Measurements from ENCODE around the gene C10orf71. TPM values are rescaled to one million over a fixed set of nuclear protein-coding genes. Genes with fewer than 3 reads are reported as not detected.

Gene C10orf71
- total and polyA plus RNA-seq, 9 donors = 0.01 to 0.03 (median 0.03) TPM; not detected in 6

DNA sequence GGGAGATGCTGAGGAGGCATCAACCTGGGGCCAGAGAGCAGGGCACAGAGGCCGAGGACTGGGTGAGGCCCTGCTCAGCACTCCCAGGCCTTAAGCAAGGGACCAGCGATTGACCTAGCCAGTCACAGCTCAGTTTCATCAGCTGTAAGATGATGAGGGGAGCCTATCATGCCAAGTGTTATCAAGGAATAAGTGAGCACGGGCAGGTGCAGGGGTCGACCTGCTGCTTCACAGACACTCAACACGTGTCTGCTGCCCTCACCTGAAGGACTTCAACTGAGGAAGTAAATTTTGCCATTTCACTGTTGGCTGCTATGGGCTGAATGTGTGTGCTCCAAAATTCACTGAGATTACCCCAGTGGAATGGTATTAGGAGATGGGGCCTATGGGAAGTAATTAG, 9.9 kb downstream of the C10orf71 start:
- no peaks in the 10 kb centered on the region for H3K9me3 ChIP-seq
- WGBS, 3 donors = 83 to 91% (median 89%) methylated on average over 5 of the region's 5 CpGs
- TF ChIP-seq, protein P1, sequence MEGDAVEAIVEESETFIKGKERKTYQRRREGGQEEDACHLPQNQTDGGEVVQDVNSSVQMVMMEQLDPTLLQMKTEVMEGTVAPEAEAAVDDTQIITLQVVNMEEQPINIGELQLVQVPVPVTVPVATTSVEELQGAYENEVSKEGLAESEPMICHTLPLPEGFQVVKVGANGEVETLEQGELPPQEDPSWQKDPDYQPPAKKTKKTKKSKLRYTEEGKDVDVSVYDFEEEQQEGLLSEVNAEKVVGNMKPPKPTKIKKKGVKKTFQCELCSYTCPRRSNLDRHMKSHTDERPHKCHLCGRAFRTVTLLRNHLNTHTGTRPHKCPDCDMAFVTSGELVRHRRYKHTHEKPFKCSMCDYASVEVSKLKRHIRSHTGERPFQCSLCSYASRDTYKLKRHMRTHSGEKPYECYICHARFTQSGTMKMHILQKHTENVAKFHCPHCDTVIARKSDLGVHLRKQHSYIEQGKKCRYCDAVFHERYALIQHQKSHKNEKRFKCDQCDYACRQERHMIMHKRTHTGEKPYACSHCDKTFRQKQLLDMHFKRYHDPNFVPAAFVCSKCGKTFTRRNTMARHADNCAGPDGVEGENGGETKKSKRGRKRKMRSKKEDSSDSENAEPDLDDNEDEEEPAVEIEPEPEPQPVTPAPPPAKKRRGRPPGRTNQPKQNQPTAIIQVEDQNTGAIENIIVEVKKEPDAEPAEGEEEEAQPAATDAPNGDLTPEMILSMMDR (IDR thresholded peaks at IDR 0.05) = no peak
- no peak for TF ChIP-seq POLR2A (IDR thresholded peaks at IDR 0.05)
- no peak for TF ChIP-seq EP300 (IDR thresholded peaks at IDR 0.05)
- no peak overlapping the region for H3K4me3 ChIP-seq
- H3K36me3 ChIP-seq = no peaks in the 10 kb centered on the region
- no peaks in the 10 kb centered on the region for H3K4me1 ChIP-seq (ENCODE audit: insufficient read depth)
- intact Hi-C loops (cut with DNase I) = no loop called here
- no peaks in the 10 kb centered on the region for H3K27me3 ChIP-seq
- DNase-seq = no peak
- H3K27ac ChIP-seq = no peak overlapping the region

DNA sequence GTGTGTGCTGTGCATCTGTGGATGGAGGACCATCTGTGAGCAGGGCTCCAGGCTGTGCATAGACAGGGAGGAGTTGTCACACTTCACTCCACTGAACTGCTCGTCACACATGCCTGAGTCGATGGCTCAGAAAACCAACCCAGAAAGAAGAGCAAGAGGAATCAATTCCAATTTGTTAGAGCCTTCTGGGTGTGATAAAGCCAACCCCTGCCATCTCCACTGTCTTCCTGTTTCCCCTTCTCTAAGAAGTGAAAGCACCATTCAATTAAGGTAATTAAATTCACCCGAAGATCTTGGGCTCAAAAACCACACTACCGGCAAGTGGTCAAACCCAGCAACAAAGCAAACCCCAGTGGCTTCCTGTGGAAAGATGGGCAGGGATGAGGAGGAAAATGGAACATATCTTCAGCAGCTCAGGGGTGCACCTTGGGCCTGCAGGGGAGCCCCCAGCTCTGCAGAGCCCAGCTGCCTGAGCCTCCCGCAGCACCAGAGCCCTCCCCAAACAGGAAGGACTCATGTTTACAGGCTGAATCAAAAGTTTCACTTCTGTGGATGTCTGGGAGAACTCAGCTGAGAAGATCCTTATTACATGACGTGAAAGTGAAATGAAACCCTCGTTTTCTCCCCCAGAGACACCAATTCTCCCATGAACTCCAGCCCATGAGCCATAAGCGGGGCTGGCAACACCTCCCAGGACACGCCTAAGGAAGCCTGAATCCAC, 10.9 kb downstream of the C10orf71 start:
- Histone ChIP-seq H3K9me3 (no peaks in the 10 kb centered on the region), H3K4me3 (no peak overlapping the region), H3K27ac (no peak overlapping the region), H3K4me1 (ENCODE audit: insufficient read depth) (no peaks in the 10 kb centered on the region), H3K27me3 (no peaks in the 10 kb centered on the region), H3K36me3 (no peaks in the 10 kb centered on the region)
- intact Hi-C loops (cut with DNase I) = no loop called here
- no peak for TF ChIP-seq POLR2A (IDR thresholded peaks at IDR 0.05)
- no peak for TF ChIP-seq EP300 (IDR thresholded peaks at IDR 0.05)
- TF ChIP-seq, protein P1 (IDR thresholded peaks at IDR 0.05) = no peak
- DNase-seq = no peak
- 74 to 83% (median 80%) methylated on average over 9 of the region's 9 CpGs for WGBS, 3 donors

DNA sequence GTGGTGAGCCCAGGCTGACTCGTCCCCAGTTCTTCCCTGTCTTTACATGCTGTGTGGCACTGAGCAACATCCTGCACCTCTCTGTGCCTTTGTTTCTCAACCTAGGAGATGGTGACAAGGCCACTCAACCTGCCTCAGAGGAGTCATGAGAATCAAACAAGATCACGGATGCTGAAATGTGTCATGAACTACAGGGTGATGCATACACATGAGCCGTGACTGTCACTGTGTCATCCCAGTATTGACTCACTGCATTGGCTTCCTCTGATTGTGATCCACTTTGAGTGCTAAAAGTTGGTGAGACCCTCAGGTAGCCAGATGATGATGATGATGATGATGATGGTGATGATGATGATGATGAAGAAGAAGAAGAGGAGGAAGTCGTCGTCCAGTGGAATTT, 11.5 kb downstream of the C10orf71 start:
- H3K36me3 ChIP-seq = no peaks in the 10 kb centered on the region
- intact Hi-C loops (cut with DNase I) = no loop called here
- no peaks in the 10 kb centered on the region for H3K4me1 ChIP-seq (ENCODE audit: insufficient read depth)
- TF ChIP-seq POLR2A (IDR thresholded peaks at IDR 0.05) (no peak), EP300 (IDR thresholded peaks at IDR 0.05) (no peak)
- TF ChIP-seq, protein P1 (IDR thresholded peaks at IDR 0.05) = no peak
- H3K27ac ChIP-seq = no peak overlapping the region
- H3K9me3 ChIP-seq = no peaks in the 10 kb centered on the region
- WGBS, 3 donors = 86 to 95% (median 89%) methylated on average over 5 of the region's 5 CpGs
- H3K4me3 ChIP-seq = no peak overlapping the region
- H3K27me3 ChIP-seq = no peaks in the 10 kb centered on the region
- DNase-seq = no peak

- H3K4me3 ChIP-seq = no peak overlapping the region
- DNase-seq = no peak
- TF ChIP-seq POLR2A (IDR thresholded peaks at IDR 0.05) (no peak), EP300 (IDR thresholded peaks at IDR 0.05) (no peak)
- TF ChIP-seq, protein P1 (IDR thresholded peaks at IDR 0.05) = no peak
- intact Hi-C loops (cut with DNase I) = no loop called here
- H3K4me1 ChIP-seq (ENCODE audit: insufficient read depth) = no peaks in the 10 kb centered on the region
- no peaks in the 10 kb centered on the region for H3K9me3 ChIP-seq
- 79 to 80% (median 80%) methylated on average over 7 of the region's 7 CpGs for WGBS, 3 donors
- H3K27ac ChIP-seq = no peak overlapping the region
- no peaks in the 10 kb centered on the region for H3K27me3 ChIP-seq
- H3K36me3 ChIP-seq = no peaks in the 10 kb centered on the region
Observed at GRCh38 chr10:49310901-49311554, 12.1 kb downstream of the C10orf71 start.
